MM.1S (cell line): ENCODE data around the gene MAD1L1.

Experiments
- DNase-seq: peaks from one replicate; pipeline ENCODE4 v3.0.0-alpha.2; 2015
- H2AFZ ChIP-seq: fragments of 300-600 bp; sonication (generic); 2 replicates; pipeline ENCODE4 v1.6.0; 2016; ENCODE audit warnings: antibody characterized with exemption, low read length
- H3F3A ChIP-seq: fragments of 300-600 bp; sonication (generic); 2 replicates; pipeline ENCODE4 v1.6.1; 2016; ENCODE audit warnings: mild to moderate bottlenecking, antibody characterized with exemption, low read length, moderate library complexity, mixed read lengths; ENCODE audit not compliant: insufficient read depth
- H3K27ac ChIP-seq: fragments of 300-600 bp; sonication (generic); 2 replicates; pipeline ENCODE4 v1.5.1; 2016; ENCODE audit warnings: mild to moderate bottlenecking, low read length
- H3K27me3 ChIP-seq: fragments of 300-600 bp; sonication (generic); replicated peaks from 2 replicates; pipeline ENCODE4 v1.6.0; 2016; ENCODE audit warnings: low read length; ENCODE audit not compliant: insufficient read depth
- H3K36me3 ChIP-seq: fragments of 300-600 bp; sonication (generic); replicated peaks from 2 replicates; pipeline ENCODE4 v1.6.1; 2016; ENCODE audit warnings: mild to moderate bottlenecking, low read length, mixed read lengths; ENCODE audit not compliant: insufficient read depth
- H3K4me1 ChIP-seq: fragments of 300-600 bp; sonication (generic); 2 replicates; pipeline ENCODE4 v1.6.1; 2016; ENCODE audit warnings: low read length, mixed read lengths
- H3K4me2 ChIP-seq: fragments of 300-600 bp; sonication (generic); 2 replicates; pipeline ENCODE4 v1.6.0; 2016; ENCODE audit warnings: low read depth, low read length
- H3K4me3 ChIP-seq: fragments of 300-600 bp; sonication (generic); 2 replicates; pipeline ENCODE4 v1.5.1; 2016; ENCODE audit warnings: low read length, mixed read lengths
- H3K79me2 ChIP-seq: fragments of 300-600 bp; sonication (generic); 2 replicates; pipeline ENCODE4 v1.6.1; 2016; ENCODE audit warnings: mixed run types, low read length, mixed read lengths
- H3K9ac ChIP-seq: fragments of 300-600 bp; sonication (generic); 2 replicates; pipeline ENCODE4 v1.6.1; 2016; ENCODE audit warnings: low read length, mixed read lengths
- H3K9me2 ChIP-seq: fragments of 300-600 bp; sonication (generic); replicated peaks from 2 replicates; pipeline ENCODE4 v1.6.1; 2016; ENCODE audit warnings: mild to moderate bottlenecking, low read length, mixed read lengths; ENCODE audit not compliant: insufficient read depth
- H3K9me3 ChIP-seq: fragments of 300-600 bp; sonication (generic); replicated peaks from 2 replicates; pipeline ENCODE4 v1.6.1; 2016; ENCODE audit warnings: mild to moderate bottlenecking, low read length, mixed read lengths; ENCODE audit not compliant: insufficient read depth
- H4K20me1 ChIP-seq: fragments of 300-600 bp; sonication (generic); 2 replicates; pipeline ENCODE4 v1.6.1; 2016; ENCODE audit warnings: mild to moderate bottlenecking, low read length, moderate library complexity, mixed read lengths; ENCODE audit not compliant: insufficient read depth
- EZH2 ChIP-seq: fragments of 300-600 bp; sonication (generic); optimal IDR thresholded peaks from 2 replicates; pipeline ENCODE3; 2017; ENCODE audit warnings: low read depth, mild to moderate bottlenecking, antibody characterized with exemption, low read length, mixed read lengths
- EZH2phosphoT487 ChIP-seq: fragments of 300-600 bp; sonication (generic); IDR thresholded peaks from 2 replicates; pipeline ENCODE4 v1.6.1; 2018; ENCODE audit warnings: antibody characterized with exemption, low read length
- TF ChIP-seq, protein P1 (sequence below): fragments of 300-600 bp; sonication (generic); IDR thresholded peaks from 2 replicates; pipeline ENCODE4 v1.5.1; 2016; ENCODE audit warnings: antibody characterized with exemption, low read length, mixed read lengths

The MAD1L1 gene

DNA sequence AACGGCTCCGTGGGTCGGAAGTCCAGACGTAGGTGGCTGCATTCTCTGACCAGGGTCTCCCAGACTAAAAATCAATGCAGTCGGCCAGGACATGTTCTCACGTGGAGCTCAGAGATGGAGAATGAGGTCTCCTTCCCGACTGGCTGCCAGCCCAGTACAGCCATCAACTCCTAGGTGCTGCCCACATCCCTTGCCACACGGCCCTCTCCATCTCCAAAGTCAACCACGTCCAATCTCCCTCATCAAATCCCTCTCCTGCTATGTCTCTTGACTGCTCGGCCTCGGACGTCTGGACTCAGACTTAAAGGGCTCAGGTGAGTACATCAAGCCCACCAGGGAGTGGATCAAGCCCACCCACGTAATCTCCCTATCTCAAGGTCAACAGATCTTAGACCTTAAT, 6.9 kb downstream of the MAD1L1 start:
- Histone ChIP-seq H3K27me3 (no peaks in the 10 kb centered on the region), H3F3A (no peaks in the 10 kb centered on the region), H3K4me1 (no peaks in the 10 kb centered on the region), H3K79me2 (peaks cover 21% of the 10 kb centered on the region), H4K20me1 (no peaks in the 10 kb centered on the region), H3K9ac (no peak overlapping the region), H3K4me2 (no peak overlapping the region), H3K9me2 (no peaks in the 10 kb centered on the region), H3K4me3 (no peak overlapping the region), H3K36me3 (no peaks in the 10 kb centered on the region), H3K27ac (no peak overlapping the region), H2AFZ (no peak overlapping the region), H3K9me3 (no peaks in the 10 kb centered on the region)
- TF ChIP-seq EZH2 (no peak), EZH2phosphoT487 (no peak)
- TF ChIP-seq, protein P1, sequence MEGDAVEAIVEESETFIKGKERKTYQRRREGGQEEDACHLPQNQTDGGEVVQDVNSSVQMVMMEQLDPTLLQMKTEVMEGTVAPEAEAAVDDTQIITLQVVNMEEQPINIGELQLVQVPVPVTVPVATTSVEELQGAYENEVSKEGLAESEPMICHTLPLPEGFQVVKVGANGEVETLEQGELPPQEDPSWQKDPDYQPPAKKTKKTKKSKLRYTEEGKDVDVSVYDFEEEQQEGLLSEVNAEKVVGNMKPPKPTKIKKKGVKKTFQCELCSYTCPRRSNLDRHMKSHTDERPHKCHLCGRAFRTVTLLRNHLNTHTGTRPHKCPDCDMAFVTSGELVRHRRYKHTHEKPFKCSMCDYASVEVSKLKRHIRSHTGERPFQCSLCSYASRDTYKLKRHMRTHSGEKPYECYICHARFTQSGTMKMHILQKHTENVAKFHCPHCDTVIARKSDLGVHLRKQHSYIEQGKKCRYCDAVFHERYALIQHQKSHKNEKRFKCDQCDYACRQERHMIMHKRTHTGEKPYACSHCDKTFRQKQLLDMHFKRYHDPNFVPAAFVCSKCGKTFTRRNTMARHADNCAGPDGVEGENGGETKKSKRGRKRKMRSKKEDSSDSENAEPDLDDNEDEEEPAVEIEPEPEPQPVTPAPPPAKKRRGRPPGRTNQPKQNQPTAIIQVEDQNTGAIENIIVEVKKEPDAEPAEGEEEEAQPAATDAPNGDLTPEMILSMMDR = no peak
- DNase-seq = no peak

DNA sequence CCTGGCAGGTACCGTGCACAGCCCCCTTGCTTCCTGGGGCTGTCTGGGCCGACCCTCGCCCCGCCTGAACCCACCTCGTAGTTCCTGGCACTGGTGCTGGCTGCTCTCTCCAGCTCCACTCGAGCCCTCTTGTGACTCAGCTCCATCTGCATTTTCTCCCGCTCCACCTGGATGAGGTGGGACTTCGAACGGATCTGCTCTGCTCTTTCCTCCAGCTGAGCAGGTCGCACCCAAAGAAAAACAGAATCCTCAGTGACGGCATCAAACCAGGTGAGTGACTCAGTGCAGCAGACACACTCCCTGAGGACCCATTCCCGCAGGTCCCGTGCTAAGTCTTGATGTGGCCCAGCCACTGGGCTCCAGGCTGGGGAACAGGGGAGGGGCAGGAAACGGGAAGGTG, 7.4 kb downstream of the MAD1L1 start:
- Histone ChIP-seq H3K9me2 (no peaks in the 10 kb centered on the region), H3K4me2 (no peak overlapping the region), H3K9ac (no peak overlapping the region)

DNA sequence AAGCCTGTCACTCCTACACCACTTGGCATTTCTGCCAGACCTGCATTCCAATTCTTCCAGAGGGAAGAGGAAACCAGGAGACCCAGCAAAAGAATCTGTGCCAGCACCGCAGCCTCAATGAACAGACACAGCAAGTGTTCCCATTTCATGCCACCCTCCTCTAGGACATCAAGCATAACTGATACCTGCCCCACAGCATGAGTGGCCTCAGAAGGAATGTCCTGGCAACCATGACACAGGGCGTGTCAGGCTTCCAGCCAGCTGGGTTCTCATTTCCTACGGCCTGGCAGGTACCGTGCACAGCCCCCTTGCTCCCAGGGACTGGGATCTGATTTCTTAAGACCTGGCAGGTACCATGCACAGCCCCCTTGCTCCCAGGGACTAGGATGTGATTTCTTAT, 7.8 kb downstream of the MAD1L1 start:
- H3K79me2 ChIP-seq = peaks cover 12% of the 10 kb centered on the region

More for the DNA sequence above, 7.4 kb downstream of the MAD1L1 start:
- Histone ChIP-seq H3K4me3 (no peak overlapping the region), H3F3A (no peaks in the 10 kb centered on the region), H2AFZ (no peak overlapping the region), H3K27me3 (no peaks in the 10 kb centered on the region), H3K36me3 (no peaks in the 10 kb centered on the region), H3K27ac (no peak overlapping the region), H4K20me1 (no peaks in the 10 kb centered on the region), H3K4me1 (no peaks in the 10 kb centered on the region), H3K79me2 (peaks cover 16% of the 10 kb centered on the region), H3K9me3 (no peaks in the 10 kb centered on the region)
- no peak for DNase-seq
- no peak for TF ChIP-seq EZH2
- no peak for TF ChIP-seq EZH2phosphoT487
- TF ChIP-seq, protein P1 = no peak

More for the DNA sequence above, 7.8 kb downstream of the MAD1L1 start:
- TF ChIP-seq, protein P1 = no peak
- TF ChIP-seq EZH2 (no peak), EZH2phosphoT487 (no peak)
- Histone ChIP-seq H2AFZ (no peak overlapping the region), H3F3A (no peaks in the 10 kb centered on the region), H3K4me1 (no peaks in the 10 kb centered on the region), H3K27me3 (no peaks in the 10 kb centered on the region), H3K4me2 (no peak overlapping the region), H3K9ac (no peak overlapping the region), H3K9me3 (no peaks in the 10 kb centered on the region), H4K20me1 (no peaks in the 10 kb centered on the region), H3K4me3 (no peak overlapping the region), H3K27ac (no peak overlapping the region), H3K36me3 (no peaks in the 10 kb centered on the region), H3K9me2 (no peaks in the 10 kb centered on the region)
- DNase-seq = no peak
